ENCODE data around the gene CGB3. TPM values are rescaled to one million over a fixed set of nuclear protein-coding genes. Genes with fewer than 3 reads are reported as not detected.
"Not testable (repeated sequence)": the region's sequence is repeated elsewhere in the genome, so short reads cannot be mapped to it uniquely, and the experiment has no call there.

The CGB3 gene
- total RNA-seq, 1 experiment from 2014 or later = not detected

DNA sequence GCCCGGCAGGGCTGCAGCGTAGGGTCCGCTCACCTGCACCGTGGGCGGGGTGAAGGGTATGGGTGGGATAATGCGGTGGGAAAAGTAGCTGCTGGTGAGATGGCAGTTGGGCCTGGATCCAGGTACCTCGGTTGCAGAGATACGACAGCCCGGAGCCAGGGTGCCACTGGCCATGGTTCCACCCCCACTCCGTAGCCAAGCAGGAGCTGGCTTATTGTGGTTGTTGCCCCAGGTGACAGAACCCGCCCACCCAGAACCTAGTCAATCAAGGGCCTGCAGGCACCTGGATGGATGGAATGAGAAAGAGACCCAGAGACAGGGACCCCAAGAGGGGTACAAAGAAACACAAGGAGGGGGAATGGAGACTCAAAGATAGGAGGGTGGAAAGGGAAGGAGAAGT lies 3.8 kb downstream of the CGB3 start:
- no peak for DNase-seq (ENCODE audit: low read depth, low spot score)
- in situ Hi-C loops (cut with HindIII; ENCODE audit: low pct_unique_long_range_greater_than_20kb, low sequenced_read_pairs) = no loop called here

DNA sequence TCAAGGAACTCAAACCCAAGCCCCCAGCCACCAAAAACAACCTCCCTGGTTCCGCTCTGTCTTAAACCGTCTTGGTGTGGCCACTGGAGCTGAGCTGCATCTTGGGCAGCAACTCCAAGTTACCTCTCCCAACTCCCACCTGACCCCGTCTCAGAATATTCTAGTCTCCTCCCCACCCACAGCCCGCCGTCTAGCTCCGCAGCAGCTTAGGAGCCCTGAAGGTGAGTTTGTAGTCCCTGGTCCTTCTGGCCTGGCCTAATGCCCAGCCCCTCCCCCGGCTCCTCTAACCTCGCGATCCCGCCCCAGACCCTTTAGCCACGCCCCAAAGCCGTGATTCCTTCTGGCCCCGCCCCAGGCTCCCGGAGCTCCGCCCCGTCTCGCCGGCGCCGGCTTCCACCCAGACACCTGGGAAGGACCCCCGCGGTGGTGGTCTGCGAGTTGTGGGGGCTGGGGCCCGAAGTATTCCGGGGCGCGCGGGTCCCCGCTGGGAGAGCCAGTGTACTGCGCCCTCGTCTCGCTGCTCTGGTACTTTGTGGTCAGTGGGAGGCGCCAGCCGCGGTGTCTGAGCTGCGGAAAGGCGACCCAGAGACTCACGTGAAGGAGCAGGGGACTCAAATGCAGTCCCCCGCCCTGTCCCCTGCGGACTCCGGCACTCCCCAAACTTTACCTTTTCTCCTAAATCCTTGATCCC lies 4.7 kb downstream of the CGB3 start:
- peak; percentile 56 for DNase-seq (ENCODE audit: low read depth, low spot score)
- in situ Hi-C loops (cut with HindIII; ENCODE audit: low pct_unique_long_range_greater_than_20kb, low sequenced_read_pairs) = no loop called here

DNA sequence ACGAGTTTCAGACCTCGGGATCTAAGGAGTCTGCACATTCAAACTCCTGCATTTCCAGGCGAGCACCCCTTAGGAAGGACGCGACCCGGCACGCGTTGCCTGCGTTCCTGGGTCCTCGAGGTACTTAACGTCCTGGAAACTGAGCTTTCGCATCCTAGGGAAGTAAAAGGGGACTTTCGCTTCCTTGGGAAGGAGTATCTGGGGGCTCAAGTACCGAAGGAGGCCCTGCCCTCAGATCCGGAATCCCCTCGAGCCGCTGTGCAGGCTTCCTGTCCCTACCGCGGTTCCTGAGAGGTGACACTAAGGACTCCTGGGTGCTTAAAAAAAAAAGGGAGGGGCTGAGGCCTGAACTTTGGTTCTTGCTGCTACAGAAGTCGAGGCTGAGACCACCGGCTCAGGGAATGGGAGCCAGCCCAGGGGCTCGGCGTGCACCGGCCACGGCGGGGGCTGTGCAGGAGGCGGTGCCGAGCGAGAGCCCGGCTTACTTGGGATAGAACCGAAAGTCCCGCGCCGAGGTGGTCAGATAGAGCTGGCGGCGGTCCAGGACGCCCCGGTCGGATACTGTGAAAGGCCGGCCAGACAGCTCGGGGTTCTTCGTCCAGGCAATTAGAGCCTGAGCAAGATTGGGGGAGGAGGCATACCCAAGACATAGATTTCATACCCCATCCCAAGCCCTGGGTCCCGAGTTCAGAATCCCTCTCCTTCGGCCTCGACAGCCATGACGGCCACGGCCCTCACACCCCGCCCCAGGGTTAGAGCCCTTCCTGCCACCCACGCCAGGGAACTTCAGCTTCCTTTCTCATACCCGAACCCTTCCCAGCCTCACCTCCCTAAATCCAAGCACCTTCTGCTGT lies 5.5 kb downstream of the CGB3 start:
- DNase-seq (ENCODE audit: low read depth, low spot score); in situ Hi-C loops (cut with HindIII; ENCODE audit: low pct_unique_long_range_greater_than_20kb, low sequenced_read_pairs): not testable (repeated sequence)

DNA sequence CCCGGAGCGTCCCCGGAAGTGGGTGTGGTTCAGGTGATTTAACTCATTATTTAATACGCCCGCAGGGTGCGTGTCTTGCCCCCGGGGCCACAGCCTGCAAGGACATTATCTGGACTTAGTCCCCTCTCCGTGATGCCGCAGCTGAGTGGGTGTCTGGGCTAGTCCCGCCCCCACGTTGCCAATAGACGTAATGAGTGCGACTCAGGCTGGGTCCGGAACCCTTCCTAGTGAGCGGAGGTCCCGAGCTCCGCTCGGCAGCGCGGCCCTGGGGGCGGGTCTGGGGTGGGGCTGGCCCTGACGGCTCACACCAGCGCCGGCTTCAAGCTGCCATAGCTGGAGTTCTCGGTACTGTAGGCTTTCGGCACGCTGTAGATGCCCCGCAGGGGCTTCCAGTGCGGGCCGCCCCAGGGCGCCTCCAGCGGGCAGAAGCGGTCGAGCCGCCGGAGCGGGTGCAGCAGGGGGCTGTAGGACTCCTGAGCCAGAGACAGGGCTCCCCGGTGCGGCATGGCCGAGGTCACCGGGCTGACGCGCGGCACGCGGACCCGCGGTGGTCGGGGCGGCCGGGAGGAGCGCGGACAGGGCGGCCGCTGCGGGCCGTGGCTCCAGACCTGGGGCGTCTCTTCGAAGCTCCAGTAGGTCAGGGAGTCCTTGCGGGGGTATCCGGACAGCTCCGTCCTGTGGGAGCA lies 6.3 kb downstream of the CGB3 start:
- in situ Hi-C loops (cut with HindIII; ENCODE audit: low pct_unique_long_range_greater_than_20kb, low sequenced_read_pairs) = no loop called here
- peak; percentile 40 for DNase-seq (ENCODE audit: low read depth, low spot score)

DNA sequence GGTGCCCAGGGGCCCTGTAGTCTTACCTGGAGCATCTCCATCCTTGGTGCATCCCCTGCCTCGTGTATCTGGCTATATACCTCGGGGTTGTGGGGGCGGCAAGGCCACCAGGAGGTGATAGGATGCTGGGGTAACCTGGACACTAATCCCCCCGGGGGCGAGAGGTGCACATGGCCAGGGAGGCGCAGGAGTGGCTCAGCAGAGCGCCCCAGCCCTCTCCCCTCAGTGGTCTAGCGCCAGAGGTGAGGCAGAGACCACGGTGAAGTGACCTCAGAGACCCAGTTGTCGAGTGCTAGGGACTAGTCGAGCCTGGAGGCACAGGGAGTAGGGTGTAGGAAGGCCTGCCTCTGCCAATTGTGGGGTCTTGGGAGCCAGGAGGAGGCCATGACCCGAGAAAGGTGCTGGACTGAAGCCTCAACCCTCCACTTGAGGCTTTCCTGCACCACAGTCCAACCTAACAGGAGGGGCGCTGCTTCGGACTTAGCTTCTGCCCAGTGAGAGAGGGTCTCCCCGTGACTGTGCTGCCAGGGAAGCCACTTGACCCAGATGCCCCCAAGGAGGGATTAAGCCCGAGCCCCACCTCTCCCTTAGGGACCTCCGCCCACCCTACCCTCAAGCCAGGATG lies 7.0 kb downstream of the CGB3 start, which contains the start of gene LHB:
Gene LHB, minus strand, starts transcription at position 51 of the 625 bp plus-strand sequence. Its CDS starts 10 bp downstream, at position 41.
- in situ Hi-C loops (cut with HindIII; ENCODE audit: low pct_unique_long_range_greater_than_20kb, low sequenced_read_pairs) = no loop called here
- no peak for DNase-seq (ENCODE audit: low read depth, low spot score)

DNA sequence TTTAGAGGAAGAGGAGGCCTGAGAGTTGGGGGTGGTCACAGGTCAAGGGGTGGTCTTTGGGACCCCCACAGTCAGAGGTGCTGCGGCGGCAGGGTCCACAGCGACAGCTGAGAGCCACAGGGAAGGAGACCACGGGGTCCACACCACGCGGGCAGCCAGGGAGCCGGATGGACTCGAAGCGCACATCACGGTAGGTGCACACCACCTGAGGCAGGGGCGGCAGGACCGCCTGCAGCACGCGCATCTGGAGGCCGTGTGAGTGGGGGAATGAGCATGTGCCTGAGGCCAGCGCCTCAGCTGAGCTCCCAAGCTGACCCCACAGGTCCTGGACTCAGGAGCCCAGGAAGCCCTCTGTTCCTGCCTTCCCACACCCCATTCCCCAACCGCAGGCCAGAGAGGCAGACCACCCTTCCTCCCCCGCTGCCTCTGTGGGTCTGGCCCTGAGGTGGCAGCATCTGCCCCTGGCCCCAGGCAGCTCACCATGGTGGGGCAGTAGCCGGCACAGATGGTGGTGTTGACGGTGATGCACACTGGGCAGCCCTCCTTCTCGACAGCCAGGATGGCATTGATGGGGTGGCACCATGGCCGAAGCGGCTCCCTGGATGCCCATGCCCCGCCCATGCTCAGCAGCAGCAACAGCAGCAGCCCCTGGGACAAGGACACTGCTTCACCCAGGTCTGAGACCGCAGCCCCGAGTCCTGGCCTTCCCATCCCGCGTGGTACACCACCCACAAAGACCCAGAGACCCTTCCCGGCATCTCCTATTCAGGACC lies 7.9 kb downstream of the CGB3 start:
- in situ Hi-C loops (cut with HindIII; ENCODE audit: low pct_unique_long_range_greater_than_20kb, low sequenced_read_pairs) = no loop called here
- no peak for DNase-seq (ENCODE audit: low read depth, low spot score)

DNA sequence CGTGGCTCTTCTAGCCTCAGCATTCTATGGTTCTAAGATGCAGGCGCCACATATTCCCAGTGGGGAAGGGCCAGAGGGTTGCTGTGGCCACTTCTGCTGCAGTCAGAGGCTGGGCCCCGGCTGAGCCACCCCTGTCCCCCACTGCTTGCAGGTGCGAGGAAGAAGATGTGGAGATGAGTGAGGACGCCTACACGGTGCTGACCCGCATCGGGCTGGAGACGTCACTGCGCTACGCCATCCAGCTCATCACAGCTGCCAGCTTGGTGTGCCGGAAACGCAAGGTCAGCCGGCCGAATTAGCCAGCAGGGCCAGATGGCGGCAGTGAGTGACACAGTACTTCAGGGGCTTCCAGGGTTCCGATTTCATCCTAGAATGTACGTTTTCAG lies 9.3 kb downstream of the CGB3 start:
- in situ Hi-C loops (cut with HindIII; ENCODE audit: low pct_unique_long_range_greater_than_20kb, low sequenced_read_pairs) = no loop called here
- no peak for DNase-seq (ENCODE audit: low read depth, low spot score)

DNA sequence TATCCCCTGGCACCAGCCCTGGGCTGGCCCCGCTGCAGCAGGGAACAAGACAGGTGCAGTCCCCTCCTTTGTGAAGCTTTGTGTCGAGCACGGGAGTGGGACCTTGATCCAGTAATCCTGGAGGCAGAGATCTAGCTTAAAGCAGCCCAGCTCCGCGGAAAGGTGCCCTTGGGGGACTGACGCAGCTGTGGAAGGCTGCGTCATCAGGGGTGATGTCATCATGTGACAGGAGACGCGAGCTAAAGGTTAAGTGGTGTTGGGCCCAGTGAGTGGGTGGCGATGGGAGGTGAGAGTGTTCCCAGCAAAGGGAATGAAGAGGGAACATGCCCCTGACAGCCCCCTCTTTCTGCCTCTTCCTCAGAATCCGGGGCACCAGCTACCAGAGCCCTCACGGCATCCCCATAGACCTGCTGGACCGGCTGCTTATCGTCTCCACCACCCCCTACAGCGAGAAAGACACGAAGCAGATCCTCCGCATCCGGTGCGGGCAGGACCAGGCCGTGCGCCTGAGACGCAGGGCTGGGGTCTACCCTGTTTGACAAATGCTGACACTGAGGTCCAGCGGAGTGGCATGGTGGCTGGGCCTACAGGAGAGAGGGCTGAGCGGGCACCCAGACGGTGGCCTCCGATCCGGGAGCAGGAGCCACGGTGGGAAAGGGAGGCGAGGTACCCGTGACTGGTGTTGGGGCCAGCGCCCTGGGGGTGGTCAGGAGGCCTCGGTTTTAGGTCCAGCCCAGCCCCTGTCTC lies 9.8 kb downstream of the CGB3 start:
- peak; percentile 65 for DNase-seq (ENCODE audit: low read depth, low spot score)
- in situ Hi-C loops (cut with HindIII; ENCODE audit: low pct_unique_long_range_greater_than_20kb, low sequenced_read_pairs) = no loop called here

DNA sequence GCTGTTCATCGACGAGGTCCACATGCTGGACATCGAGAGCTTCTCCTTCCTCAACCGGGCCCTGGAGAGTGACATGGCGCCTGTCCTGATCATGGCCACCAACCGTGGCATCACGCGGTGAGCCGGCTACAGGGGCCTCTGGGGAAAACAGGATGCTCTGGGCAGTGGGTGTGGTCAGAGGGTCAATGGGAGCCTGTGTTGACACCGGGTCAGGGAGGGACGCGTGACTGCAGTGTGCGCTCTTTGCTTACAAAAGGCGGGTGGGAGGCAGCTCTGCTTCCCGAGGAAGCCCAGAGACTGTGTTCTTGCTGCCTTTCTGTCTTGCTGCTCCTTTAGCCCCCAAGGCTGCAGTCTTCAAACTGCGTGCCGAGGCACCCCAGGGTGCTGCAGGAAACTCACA lies 12.9 kb downstream of the CGB3 start:
- peak; percentile 83 for DNase-seq (ENCODE audit: low read depth, low spot score)
- in situ Hi-C loops (cut with HindIII; ENCODE audit: low pct_unique_long_range_greater_than_20kb, low sequenced_read_pairs) = no loop called here

DNA sequence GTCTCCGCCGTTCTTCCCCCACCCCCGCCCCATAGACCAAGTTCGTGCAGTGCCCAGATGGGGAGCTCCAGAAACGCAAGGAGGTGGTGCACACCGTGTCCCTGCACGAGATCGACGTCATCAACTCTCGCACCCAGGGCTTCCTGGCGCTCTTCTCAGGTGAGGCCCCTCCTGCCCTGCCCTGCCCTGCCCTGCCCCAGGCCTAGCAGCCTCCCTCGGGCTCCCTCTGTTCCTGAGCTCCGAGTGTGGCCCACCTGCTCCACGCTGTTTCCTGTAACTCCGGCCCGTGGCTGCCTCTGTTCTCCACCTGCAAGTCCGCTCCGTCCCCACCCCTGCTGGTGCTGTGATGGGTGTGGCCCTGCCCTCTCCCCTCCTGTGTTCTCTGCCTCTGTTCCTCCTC lies 13.7 kb downstream of the CGB3 start:
- no peak for DNase-seq (ENCODE audit: low read depth, low spot score)
- in situ Hi-C loops (cut with HindIII; ENCODE audit: low pct_unique_long_range_greater_than_20kb, low sequenced_read_pairs) = no loop called here

DNA sequence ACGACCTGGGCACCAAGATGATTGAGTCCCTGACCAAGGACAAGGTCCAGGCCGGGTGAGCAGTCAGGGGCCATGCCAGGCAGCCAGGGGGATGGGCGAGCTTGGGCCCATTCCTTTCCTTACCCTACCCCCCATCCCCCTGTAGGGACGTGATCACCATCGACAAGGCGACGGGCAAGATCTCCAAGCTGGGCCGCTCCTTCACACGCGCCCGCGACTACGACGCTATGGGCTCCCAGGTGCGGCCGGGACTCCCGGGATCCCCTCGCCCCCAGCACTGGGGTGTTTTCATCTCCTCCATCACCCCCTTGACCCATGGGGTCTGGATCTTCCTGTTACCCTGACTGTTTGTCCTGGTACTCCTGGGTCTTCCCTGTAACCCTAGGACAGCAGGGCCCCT lies 14.3 kb downstream of the CGB3 start:
- in situ Hi-C loops (cut with HindIII; ENCODE audit: low pct_unique_long_range_greater_than_20kb, low sequenced_read_pairs) = no loop called here
- DNase-seq (ENCODE audit: low read depth, low spot score) = no peak

DNA sequence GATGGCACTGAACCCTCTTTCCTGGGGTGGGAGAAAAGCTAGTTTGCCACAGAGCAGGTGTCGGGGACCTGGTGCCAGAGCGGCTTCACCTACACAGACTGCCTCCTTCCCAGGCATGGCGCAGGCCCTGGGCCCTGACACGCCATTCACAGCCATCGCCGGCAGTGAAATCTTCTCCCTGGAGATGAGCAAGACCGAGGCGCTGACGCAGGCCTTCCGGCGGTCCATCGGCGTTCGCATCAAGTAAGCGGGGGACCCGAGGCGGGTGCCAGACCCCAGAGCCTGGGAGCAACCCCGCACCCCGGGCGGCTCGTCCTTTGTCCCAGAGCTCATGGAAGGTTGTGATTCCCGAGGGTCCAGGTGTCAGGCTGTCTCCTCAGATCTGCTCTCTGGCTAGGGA lies 17.2 kb downstream of the CGB3 start:
- no peak for DNase-seq (ENCODE audit: low read depth, low spot score)
- in situ Hi-C loops (cut with HindIII; ENCODE audit: low pct_unique_long_range_greater_than_20kb, low sequenced_read_pairs) = no loop called here

DNA sequence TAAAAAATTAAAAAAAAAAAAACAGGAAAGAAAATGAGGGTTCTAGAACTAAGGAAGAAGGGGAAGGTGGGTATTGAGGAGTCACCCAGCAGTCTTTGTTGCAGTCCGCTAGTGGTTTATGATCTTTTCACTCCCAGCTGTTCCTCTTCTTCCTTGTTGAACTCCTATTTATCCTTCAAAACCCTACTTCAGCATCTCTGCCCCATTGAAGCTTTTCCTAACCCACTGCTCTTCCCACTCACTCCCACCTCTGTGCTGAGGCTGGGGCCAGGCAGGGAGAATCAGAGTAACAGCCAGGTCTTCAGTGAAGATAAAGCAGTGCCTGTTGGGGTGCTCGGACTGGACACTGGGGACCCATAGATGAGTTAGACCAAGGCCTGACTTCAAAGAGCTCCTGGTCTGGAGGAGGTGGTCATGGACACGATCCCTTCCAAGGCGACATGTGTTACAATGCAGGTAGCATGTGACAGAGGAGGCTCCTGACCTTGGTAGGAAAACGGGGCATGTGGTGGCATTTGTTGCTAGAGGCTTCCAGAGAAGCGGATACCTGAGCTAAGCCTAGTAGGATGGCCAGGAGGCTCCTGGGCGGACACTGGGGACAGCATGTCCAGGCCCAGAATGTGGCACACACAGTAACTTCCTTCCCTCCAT lies 19.0 kb downstream of the CGB3 start:
- DNase-seq (ENCODE audit: low read depth, low spot score) = no peak

DNA sequence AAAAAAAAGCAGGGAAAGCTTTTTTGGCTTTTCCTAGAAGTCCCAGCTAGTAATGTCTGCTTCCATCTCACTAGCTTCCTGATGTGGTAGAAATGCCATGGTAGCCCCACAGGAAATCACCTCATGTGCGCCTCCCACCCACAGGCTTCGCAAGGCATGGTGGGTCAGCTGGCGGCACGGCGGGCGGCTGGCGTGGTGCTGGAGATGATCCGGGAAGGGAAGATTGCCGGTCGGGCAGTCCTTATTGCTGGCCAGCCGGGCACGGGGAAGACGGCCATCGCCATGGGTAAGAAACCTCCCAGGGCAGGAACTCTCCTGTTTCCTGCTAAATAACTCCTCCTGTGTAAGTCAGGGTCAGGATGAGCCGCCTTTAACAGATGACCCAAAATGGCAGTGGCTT lies 20.0 kb downstream of the CGB3 start:
- no peak for DNase-seq (ENCODE audit: low read depth, low spot score)
- in situ Hi-C loops (cut with HindIII; ENCODE audit: low pct_unique_long_range_greater_than_20kb, low sequenced_read_pairs) = no loop called here

More for the DNA sequence above, 19.0 kb downstream of the CGB3 start:
- in situ Hi-C loops (cut with HindIII; ENCODE audit: low pct_unique_long_range_greater_than_20kb, low sequenced_read_pairs) = no loop called here

DNA sequence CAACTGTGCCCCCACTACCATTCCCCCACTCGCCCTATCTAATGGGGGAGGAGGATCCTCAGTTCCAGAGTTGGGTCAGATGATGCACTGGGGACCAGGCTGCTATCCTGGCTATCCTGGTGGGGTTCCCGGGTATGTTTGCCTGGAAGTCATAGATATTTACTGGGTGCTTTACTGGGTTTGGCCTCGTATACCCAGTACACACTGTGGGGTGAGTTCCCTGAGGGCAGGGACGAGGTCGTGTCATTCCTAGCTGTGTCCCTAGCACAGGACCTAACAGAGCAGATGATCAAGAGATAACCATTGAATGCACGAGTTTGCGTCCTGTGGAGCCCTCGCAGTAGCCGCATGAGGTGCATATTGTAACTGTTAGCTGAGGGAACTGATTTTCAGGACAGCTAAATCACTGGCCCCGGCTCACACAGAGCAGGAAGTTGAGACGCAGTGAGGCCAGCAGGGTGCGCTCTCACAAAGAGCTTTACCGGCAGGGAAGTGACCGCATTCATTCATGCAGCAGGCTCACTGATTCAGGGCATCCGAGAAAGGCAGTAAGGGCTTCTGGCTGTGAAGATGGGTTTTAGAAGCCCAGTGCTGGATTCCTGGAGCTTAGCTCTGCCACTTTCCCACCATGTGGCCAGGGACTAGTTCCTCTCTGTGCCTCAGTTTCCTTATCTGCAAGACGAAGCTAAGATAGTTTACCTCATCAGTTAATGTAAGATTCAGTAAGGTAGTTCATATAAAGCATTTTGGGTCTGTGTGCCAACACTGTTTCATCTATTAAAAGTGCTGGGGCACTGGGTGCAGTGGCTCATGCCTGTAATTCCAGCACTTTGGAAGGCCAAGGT lies 24.4 kb downstream of the CGB3 start:
- in situ Hi-C loops (cut with HindIII; ENCODE audit: low pct_unique_long_range_greater_than_20kb, low sequenced_read_pairs) = no loop called here
- DNase-seq (ENCODE audit: low read depth, low spot score) = peak; percentile 82

Measured in SK-MEL-5 (cell line).